GM18502 (cell line): ENCODE data around the gene KLF7.

Experiments
- ATAC-seq: cut with Tn5 transposase; IDR thresholded peaks from one replicate; pipeline ENCODE4 v1.9.1; 2021; ENCODE audit warnings: mild to moderate bottlenecking; ENCODE audit not compliant: unreplicated experiment, poor library complexity

Gene KLF7

DNA sequence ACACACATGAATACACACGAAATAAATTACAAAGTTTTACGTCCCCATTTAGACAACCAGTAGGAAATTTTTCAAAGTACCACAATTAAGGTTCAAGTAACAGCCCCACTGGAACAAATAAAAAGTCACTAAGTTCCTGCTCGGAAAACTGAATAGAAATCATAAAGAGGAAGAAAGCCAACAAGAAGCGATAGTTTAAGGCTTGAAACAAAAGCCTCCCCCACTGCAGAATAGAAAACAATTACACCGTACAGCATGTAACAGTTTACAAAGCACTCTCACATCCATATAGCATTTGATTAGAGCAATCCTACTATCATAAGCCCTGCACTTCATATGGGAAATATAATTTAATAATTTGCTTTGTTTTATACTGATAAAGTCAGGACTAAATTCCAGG lies 15.5 kb downstream of the KLF7 start:
- ATAC-seq, result peak; percentile 33

- peak; percentile 91 for ATAC-seq
Measured at GRCh38 chr2:207149249-207150213, 16.2 kb downstream of the KLF7 start.

DNA sequence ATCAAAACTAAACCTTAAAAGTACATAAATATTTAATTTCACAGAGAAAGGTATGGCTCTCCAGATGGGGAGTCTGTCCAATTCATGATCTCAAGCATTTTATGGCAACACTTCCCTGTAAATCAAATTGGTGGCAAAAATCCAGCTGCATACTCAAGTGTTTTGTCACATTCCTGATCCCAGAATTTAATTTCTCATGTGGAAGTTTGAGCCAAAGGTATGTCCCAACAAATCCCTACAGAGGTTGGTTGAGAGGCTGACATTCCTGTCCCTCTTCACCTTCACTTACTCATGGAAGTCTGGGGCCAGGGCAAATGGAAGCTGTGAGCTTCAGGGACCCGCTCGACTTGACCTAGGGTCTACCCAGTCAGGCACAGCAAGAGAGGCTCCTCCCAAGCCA lies 17.7 kb downstream of the KLF7 start:
- no peak for ATAC-seq

- ATAC-seq, result no peak
Measured at GRCh38 chr2:207144173-207144785, 21.5 kb downstream of the KLF7 start.

DNA sequence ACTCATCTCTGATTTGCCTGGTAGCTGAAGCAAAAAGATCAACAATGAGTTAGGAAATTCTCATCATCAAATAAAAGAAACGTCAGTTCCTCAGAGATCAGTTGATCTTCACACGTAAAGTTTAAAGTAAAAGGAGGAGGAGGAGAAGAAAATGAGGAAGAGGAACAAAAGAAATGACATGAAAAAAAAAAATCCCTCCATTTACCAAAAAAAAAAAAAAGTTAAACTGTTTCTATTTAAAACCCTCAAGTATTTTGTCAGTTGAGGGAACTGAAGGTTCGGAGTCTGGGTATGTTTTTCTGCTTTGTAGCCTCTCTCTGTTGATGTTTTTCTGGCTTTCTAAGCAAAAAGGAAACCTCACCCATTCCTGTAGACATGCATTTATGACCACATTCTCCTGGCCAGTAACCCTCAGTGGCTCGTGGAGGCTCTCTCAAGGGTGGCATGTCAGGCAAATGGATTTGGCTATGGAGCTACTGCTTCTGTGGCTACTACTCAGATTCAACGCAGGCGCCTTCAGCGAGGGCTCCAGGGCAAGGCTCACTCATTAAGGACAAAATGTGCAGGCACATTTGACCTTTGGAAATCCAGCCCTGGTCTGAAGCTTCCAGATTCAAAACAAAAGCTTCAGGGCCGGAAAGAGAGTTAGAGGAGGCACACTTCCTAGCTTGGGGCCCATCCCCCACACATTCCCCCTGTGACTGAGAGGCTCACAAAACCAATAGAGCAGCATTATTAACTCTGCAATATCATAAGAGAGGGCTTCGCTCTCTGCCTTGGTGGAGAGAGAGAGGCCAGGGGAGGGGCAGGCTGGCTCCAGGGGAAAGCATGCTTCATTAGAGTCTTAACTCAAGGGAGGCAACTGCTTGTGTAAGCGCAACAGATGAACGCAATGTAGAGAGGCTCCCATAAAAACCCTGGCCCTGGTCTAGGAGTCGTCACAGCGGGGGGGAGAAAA lies 22.3 kb downstream of the KLF7 start:
- ATAC-seq, result peak; percentile 49

DNA sequence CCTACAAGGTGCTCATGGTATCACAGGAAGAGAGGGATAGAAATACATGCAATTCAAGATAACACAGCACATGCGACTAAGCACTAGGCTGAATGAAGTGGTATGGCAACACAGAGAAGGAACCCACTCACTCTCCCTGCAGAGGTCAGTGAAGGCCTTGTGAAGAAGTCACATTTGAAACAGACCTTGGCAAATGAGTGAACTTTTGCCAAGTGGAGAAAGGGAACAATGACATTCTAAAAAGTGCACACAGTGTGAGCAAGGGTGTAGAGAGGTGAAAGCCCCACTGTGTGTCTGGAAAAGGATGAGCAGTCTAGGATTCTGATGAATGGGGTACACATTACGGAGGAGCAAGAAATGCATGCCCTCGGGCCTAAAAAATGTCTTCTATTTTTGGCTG lies 23.3 kb downstream of the KLF7 start:
- peak; percentile 49 for ATAC-seq

- ATAC-seq, result no peak
Measured at GRCh38 chr2:207141386-207141785, 24.4 kb downstream of the KLF7 start.

- ATAC-seq, result no peak
Measured at GRCh38 chr2:207140265-207140664, 25.5 kb downstream of the KLF7 start.

- ATAC-seq, result no peak
Measured at GRCh38 chr2:207139552-207139951, 26.2 kb downstream of the KLF7 start.

GRCh38 chr2:207138627-207139297 lies 27.0 kb downstream of the KLF7 start:
- ATAC-seq, result no peak

DNA sequence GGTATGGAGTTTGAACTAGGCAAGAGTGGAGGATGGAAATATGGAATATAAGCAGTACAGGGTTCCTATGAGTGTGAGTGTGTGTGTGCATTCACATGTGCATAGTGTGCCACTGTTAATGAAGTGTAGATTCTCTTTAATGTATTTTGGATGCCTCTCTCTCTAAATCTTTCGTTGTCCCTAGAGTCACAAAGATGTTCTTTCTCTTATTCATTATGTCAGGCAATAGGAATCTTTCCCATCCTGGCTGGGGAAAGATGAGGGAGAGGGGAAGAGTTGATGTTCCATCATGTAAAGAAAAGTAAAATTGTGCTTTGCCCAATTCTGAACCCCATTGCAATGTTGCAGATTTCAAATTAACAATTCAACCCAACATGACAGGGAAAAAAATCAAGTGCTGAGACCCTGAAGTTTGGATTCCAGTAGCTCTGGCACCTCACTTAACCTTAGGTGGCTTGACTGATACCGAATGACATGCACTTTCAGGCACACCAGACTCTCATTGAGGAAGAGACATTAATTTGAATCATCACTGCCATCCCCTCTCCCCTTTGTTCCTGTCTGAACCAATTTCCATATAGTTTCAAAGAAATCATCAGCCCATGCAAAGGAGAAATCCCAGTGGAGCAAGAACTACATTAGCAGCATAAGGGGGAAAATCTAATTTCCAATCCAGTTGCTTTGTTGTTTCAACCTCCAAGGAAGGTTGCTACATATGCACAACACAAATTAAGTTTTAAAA lies 28.0 kb downstream of the KLF7 start:
- no peak for ATAC-seq

DNA sequence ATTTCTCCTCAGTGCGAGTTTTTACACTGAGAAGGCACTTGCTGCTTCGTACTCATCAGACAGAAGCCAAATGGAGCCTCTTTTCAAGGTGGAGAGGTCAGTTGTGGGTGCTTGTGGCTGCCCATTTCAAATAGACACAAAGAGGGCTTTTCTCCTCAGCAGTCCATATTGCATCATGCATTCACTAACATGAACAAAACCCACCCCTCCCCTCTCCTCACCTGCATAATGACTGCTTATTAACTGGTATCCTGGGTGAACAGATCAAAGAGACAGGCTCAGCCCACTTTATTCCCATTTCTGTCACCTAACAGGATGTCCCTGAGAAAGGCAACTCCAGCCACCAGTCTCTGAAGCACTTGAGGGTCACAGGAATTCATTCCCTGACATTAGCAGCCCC lies 28.9 kb downstream of the KLF7 start:
- ATAC-seq, result no peak

DNA sequence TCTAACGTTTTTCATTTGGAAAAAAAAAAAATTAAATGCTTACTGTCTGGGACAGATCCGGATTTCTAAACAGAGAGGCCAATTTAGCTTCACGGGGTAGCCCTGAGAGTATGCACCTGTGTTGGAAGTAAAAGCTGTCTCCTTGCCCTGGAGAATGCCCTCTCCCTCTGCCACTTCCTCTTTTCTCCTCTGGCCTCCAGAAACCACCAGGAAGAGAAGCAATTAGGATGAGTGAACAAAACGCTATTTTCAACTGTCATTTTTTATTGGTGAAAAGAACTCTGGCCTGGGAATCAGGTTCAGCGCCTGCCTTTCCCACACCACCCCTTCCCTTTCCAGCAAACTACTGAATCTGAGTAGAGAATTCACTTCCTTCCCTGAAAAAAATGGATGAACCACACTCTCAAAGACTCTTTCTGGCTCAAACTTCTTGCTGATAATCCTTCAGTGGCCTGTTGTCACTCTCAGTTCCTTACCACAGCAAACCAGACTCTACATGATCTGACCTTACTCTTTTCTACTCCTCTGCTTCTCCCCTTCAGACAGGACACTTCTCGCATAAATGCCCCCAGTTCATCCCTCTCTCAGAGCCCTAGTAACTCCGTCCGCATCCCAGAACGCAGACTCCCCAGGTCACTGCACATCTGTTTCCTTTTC lies 29.8 kb downstream of the KLF7 start:
- no peak for ATAC-seq

DNA sequence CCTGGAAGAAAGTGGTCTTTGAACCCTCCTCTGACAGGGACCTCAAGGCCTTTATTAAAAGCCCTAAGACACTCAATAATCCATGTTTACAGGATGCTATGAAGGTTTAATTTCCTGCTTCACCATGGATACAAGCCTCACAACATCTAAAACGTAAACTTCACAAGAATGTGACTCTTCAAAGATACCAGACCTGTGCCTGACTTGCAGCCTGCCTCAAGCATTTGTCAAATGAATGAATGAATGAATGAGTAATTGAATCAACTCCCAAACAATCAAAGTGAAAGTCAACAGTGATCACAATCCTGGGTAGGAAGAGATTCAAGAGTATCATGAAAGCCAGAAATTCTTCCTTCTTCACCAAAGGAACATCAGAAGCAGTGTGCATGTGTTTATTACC lies 30.4 kb downstream of the KLF7 start:
- no peak for ATAC-seq

- no peak for ATAC-seq
Measured at GRCh38 chr2:207133820-207134519, 31.8 kb downstream of the KLF7 start.

DNA sequence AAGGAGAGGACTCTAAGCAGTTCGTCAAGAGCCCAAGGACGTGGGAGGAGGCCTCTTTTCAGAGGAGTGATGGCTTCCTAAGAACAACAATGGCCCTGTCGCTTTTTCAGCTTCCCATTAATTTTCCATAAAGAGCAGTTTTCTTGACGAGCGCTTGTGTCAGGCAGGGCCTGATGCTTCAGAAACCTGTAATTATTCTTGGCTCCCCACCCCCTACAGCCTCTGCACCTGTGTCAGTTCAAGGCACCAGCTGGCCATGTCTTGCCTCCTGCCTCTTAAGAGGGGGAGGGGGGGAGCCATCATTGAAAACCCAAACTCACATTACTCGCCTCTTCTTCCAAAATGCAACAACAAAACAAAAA lies 32.3 kb downstream of the KLF7 start:
- no peak for ATAC-seq

DNA sequence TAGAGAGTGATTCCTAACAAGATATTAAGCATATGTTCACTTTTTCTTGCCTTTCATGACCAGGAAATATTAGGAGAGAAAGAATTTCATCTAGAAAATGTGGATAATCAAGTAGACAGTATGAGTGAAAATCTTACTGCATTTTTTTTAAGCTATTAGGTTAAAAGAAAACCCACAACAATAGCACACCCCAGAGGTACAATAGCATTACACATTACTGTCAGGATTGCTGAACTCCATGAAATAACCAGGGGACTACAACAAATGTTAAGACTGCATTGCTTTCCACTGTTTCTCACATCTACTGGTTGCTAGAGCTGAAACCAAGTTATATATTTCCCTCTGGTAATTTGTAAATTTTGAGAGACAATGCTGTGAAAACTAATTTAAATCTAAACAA lies 33.7 kb downstream of the KLF7 start:
- no peak for ATAC-seq

DNA sequence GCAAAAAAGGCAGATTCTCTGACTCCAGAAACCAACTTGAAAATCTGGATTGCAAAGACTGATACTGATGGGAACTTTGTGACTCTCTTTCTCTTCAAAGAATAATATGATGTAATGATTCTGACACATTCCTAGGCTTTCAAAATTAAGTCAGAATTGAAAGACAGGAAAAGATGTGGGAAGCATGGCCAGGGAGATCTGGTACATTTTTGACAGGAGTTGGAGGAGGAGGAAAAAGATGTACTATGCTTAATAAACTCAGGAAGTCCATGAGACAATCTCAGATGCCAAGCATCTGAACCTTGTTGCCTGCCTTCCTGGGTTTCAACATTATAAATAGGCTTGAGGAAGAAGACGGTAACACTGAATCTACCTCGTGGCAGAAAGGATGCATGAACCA lies 34.2 kb downstream of the KLF7 start:
- ATAC-seq, result no peak
